K562 (cell line): ENCODE data around the gene SPTBN4. TPM values are rescaled to one million over a fixed set of nuclear protein-coding genes. Genes with fewer than 3 reads are reported as not detected.

Experiments used
- CTBP1 ChIP-seq: fragments of 450-650 bp; IDR thresholded peaks from 2 replicates; pipeline ENCODE4 v1.6.1; 2016; ENCODE audit warnings: borderline replicate concordance
- DPF2 ChIP-seq: fragments of 450-650 bp; IDR thresholded peaks from 2 replicates; pipeline ENCODE4 v1.6.1; 2016
- ESRRA ChIP-seq: fragments of 450-650 bp; IDR thresholded peaks from 2 replicates; pipeline ENCODE4 v1.6.1; 2014; ENCODE audit warnings: low read depth, mild to moderate bottlenecking, moderate library complexity, borderline replicate concordance
- KLF16 ChIP-seq: IDR thresholded peaks from 2 replicates; pipeline ENCODE4 v1.6.1; 2016; ENCODE audit warnings: antibody characterized with exemption
- MEIS2 ChIP-seq: fragments of 450-650 bp; IDR thresholded peaks from 2 replicates; pipeline ENCODE4 v1.6.1; 2014; ENCODE audit warnings: mild to moderate bottlenecking; ENCODE audit not compliant: partially characterized antibody
- TARDBP ChIP-seq: fragments of 450-650 bp; IDR thresholded peaks from 2 replicates; pipeline ENCODE4 v1.6.1; 2016
- ZBTB7A ChIP-seq: IDR thresholded peaks from 2 replicates; pipeline ENCODE4 v1.6.1; 2011; ENCODE audit warnings: low read depth, mild to moderate bottlenecking, low read length, moderate library complexity, borderline replicate concordance; ENCODE audit not compliant: control insufficient read depth
- ZKSCAN1 ChIP-seq: fragments of 150-350 bp; IDR thresholded peaks from 2 replicates; pipeline ENCODE4 v1.6.1; 2016; ENCODE audit warnings: low read depth, low read length
- ZKSCAN8 ChIP-seq: fragments of 200-800 bp; sonication (Bioruptor generic); IDR thresholded peaks from 2 replicates; pipeline ENCODE4 v1.6.1; 2016; ENCODE audit warnings: missing genetic modification characterization, missing compliant biosample characterization
- ZNF407 ChIP-seq: fragments of 450-650 bp; IDR thresholded peaks from 2 replicates; pipeline ENCODE4 v1.6.1; 2016; ENCODE audit warnings: low read depth
- ZNF609 ChIP-seq: sonication (generic); formaldehyde crosslinking; IDR thresholded peaks from 2 replicates; pipeline ENCODE4 v1.8.1; 2023; ENCODE audit warnings: missing genetic modification reagents, mild to moderate bottlenecking, borderline replicate concordance
- polyA plus RNA-seq, 8 experiments: library from polyadenylated mRNA; depleted of rRNA in 4 of 8; stranded (reverse) in 5 of 8; unstranded in 3 of 8; fragments of >200 nt; fragmentation: Nextera tagmentation in 2 of 8; fragmentation: Illumina TruSeq in 1 of 8; extraction: Ambion mirVana in 2 of 8; extraction: Trizol in 1 of 8; gene quantifications; 2 replicates each; pipeline versions ENCODE4 v1.2.1 to v1.2.3, GENCODE V29; 2011 to 2014; ENCODE audit warnings: inconsistent platforms in 1 of 8, missing spikeins in 1 of 8
- total RNA-seq, 7 experiments: library from RNA; depleted of rRNA in 6 of 7; stranded (reverse); fragments of >200 nt in 6 of 7; fragmentation: Illumina TruSeq in 2 of 7; extraction: Trizol in 2 of 7; gene quantifications; 2 replicates each; pipeline versions ENCODE4 v1.2.1 to v1.2.3, GENCODE V29; 2011 to 2021; ENCODE audit warnings: low replicate concordance in 1 of 7
- TF ChIP-seq, protein P1 (sequence below): sonication (generic); formaldehyde crosslinking; IDR thresholded peaks from 2 replicates; pipeline ENCODE4 v1.9.0; 2022; ENCODE audit warnings: mild to moderate bottlenecking, missing genetic modification reagents

Gene SPTBN4
- total and polyA plus RNA-seq, 9 of the 15 experiments (the other 6 are each of a cell fraction or from before 2014, with no cell fraction given) = 0.01 to 1.5 (median 0.86) TPM

DNA sequence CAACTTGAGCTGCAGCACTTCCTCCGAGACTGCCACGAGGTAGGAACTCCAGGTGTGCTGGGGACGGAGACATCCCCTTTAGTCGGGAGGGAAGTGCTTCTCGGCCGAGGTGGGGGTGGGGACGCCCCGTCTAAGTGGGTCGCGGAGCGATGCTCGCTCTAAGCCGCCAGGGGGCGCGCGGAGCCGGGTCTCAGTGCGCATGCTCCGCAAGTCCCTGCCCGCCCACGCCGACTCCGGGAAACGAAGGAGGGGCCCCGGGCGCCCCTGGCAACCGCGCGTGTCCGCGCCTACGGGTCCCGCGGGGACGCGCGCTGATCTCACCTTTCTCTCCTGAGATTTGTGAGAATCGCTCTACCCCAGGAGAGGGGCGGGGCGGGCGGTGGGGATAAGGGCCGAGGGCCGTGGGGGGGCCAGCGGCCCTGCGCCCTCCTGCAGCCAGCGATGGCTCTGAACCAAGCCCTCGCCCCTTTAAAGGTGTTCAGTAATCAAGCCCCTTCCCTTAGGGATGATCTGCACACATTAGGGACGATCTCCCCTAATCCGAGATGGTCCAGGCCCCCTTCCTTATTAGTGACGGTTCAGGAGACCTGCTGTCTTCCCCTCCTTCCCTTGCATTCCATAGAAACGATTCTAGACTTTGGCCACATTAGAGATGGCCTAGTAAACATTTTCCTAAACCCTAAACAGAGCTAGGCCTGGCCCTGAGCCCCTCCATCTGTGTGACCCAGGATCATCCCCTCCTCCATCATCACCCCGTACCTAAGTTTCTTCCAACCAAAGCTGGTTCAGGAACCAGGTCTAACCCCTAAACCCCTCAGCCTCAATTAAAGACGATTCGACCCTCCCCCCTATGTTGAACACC lies 62.5 kb downstream of the SPTBN4 start (continued):
- peak; percentile 69; the same call in 1 of the 2 replicates for TF ChIP-seq ZKSCAN1
- no peak for TF ChIP-seq ZNF407
- peak; percentile 80 for TF ChIP-seq MEIS2
- TF ChIP-seq ZBTB7A = peak; percentile 90
- peak; percentile 59; the same call in 1 of the 2 replicates for TF ChIP-seq CTBP1
- no peak for TF ChIP-seq TARDBP
- TF ChIP-seq ZNF609 (CRISPR knock-in tag) = no peak
- TF ChIP-seq ESRRA = peak; percentile 35; the same call in 1 of the 2 replicates
- TF ChIP-seq, protein P1, sequence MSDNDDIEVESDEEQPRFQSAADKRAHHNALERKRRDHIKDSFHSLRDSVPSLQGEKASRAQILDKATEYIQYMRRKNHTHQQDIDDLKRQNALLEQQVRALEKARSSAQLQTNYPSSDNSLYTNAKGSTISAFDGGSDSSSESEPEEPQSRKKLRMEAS (CRISPR knock-in tag) = 0 out of 2 replicates have a peak, but pooled peaks have one; percentile 33
- peak; percentile 63; the same call in 1 of the 2 replicates for TF ChIP-seq KLF16
- TF ChIP-seq ZKSCAN8 (CRISPR knock-in tag) = no peak
- 0 out of 2 replicates have a peak, but pooled peaks have one; percentile 1 for TF ChIP-seq DPF2
